Measurements from ENCODE around the gene SMYD3. TPM values are rescaled to one million over a fixed set of nuclear protein-coding genes. Genes with fewer than 3 reads are reported as not detected.

SMYD3 gene
- total RNA-seq, 1 donor from 2014 or later: 20.8 TPM

DNA sequence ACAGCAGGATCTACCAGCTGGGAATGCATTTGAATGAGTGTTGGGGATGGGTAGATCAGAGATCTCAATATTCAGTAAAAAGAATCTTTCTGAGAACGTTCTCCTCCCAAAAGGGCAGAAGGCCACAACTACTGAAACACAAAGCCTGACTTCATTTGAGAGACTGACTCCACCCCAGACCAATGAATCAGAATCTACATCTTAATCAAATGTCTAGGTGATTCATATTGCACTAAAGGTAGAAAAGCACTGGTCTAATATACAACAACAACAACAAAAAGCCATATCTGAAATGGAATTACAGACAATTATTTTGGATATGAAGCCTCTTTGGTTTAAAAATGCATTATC lies 123.9 kb downstream of the SMYD3 start:
- no peak overlapping the region for H3K4me3 Mint-ChIP-seq
- intact Hi-C loops (cut with micrococcal nuclease): no loop called here
- H3K27me3 Mint-ChIP-seq: no peaks in the 10 kb centered on the region
- TF ChIP-seq, protein P1, sequence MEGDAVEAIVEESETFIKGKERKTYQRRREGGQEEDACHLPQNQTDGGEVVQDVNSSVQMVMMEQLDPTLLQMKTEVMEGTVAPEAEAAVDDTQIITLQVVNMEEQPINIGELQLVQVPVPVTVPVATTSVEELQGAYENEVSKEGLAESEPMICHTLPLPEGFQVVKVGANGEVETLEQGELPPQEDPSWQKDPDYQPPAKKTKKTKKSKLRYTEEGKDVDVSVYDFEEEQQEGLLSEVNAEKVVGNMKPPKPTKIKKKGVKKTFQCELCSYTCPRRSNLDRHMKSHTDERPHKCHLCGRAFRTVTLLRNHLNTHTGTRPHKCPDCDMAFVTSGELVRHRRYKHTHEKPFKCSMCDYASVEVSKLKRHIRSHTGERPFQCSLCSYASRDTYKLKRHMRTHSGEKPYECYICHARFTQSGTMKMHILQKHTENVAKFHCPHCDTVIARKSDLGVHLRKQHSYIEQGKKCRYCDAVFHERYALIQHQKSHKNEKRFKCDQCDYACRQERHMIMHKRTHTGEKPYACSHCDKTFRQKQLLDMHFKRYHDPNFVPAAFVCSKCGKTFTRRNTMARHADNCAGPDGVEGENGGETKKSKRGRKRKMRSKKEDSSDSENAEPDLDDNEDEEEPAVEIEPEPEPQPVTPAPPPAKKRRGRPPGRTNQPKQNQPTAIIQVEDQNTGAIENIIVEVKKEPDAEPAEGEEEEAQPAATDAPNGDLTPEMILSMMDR (IDR thresholded peaks at IDR 0.05): no peak
- no peaks in the 10 kb centered on the region for H3K9me3 Mint-ChIP-seq
- H3K27ac Mint-ChIP-seq: no peak overlapping the region
- H3K36me3 Mint-ChIP-seq (ENCODE audit: low read depth): no peaks in the 10 kb centered on the region
- peaks cover 5% of the 10 kb centered on the region for H3K4me1 Mint-ChIP-seq
- CTCF ChIA-PET: no interaction called here
- DNase-seq (no peak), ATAC-seq (ENCODE audit: low read depth) (no peak)
- POLR2A ChIA-PET: no interaction called here

DNA sequence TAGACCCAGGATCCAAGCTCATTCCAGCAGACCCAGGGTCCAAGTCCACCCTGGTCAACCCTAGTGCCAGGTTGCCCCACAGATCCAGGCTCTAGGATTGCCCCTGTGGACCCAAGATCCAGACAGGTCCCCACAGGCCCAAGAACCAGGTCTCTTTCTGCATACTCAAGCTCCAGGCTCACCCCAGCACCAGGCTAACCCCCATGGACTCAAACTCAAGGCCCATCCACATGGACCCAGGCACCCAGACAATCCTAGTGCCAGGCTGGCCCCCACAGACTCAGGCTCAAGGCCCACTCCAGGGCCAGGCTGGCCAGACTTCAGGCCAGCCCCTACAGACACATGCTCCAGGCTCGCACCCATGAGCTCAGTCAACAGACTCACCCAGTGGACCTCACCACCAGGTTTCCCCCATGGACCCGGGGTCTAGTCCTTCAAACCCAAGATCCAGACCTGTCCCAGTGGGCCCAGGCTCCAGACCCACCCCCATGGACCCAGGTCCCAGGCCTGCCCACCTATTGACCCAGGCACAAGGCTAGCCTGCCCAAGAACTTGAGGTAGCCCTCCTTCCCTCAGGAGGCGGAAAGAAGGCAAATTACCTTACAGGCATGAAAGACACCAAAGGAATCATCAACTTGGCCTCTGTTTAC lies 124.4 kb downstream of the SMYD3 start:
- DNase-seq: no peak
- Mint-ChIP-seq H3K27me3 (no peaks in the 10 kb centered on the region), H3K4me3 (no peak overlapping the region)

DNA sequence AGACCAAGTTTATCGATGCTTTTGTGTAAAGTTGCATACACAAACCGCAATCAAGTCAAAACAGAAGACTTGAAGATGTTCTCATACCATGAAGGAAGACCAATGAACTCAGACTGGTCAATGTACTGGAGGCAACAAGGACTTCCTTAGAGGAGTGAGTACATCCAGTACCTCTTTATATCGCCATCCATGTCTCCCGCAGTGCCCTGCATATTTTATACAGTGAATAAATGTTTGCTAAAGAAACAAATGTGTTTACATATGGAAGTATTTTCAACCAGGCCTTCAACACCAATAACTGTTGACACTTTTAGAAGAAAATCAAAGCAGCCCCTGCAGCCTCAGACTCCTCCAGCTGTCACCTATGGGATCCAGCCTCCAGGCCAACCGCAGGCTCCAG lies 125.6 kb downstream of the SMYD3 start:
- Mint-ChIP-seq H3K36me3 (ENCODE audit: low read depth) (no peaks in the 10 kb centered on the region), H3K27me3 (no peaks in the 10 kb centered on the region), H3K4me1 (peaks cover 5% of the 10 kb centered on the region), H3K27ac (no peak overlapping the region), H3K4me3 (no peak overlapping the region), H3K9me3 (no peaks in the 10 kb centered on the region)
- ATAC-seq (ENCODE audit: low read depth) (no peak), DNase-seq (no peak)
- TF ChIP-seq, protein P1 (IDR thresholded peaks at IDR 0.05): no peak
- ChIA-PET CTCF (no interaction called here), POLR2A (no interaction called here)
- intact Hi-C loops (cut with micrococcal nuclease): no loop called here

More for the DNA sequence above, 124.4 kb downstream of the SMYD3 start:
- TF ChIP-seq, protein P1 (IDR thresholded peaks at IDR 0.05): no peak
- no peak for ATAC-seq (ENCODE audit: low read depth)
- H3K36me3 Mint-ChIP-seq (ENCODE audit: low read depth): no peaks in the 10 kb centered on the region
- H3K9me3 Mint-ChIP-seq: no peaks in the 10 kb centered on the region
- H3K4me1 Mint-ChIP-seq: peaks cover 5% of the 10 kb centered on the region
- intact Hi-C loops (cut with micrococcal nuclease): no loop called here
- H3K27ac Mint-ChIP-seq: no peak overlapping the region
- POLR2A ChIA-PET: no interaction called here
- CTCF ChIA-PET: no interaction called here

DNA sequence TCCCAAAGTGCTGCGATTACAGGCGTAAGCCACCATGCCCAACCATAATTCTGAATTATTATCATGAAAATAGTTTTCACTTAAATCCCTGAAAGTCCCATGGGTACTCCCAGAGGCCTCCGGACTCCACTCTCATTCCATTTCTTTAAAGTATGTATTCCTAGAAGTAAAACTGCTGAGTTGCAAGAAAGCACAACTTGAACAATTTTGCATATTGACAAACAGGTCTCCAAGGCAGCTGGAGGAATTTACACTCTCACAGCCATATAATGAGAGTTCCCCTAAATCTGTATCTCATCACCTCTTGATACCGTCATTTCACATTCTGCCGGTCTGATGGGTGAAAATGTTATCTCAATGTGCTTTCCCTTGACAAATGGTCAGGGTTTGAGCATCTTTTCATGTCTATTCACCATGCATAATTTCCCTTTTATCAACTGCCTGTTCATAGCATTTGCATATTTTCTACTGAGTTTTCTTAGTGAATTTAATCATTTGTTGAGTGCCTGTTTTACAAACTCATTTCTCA lies 129.4 kb downstream of the SMYD3 start:
- TF ChIP-seq, protein P1 (IDR thresholded peaks at IDR 0.05): no peak
- CTCF ChIA-PET: no interaction called here
- intact Hi-C loops (cut with micrococcal nuclease): no loop called here
- H3K27me3 Mint-ChIP-seq: no peaks in the 10 kb centered on the region
- H3K4me1 Mint-ChIP-seq: no peaks in the 10 kb centered on the region
- no peaks in the 10 kb centered on the region for H3K36me3 Mint-ChIP-seq (ENCODE audit: low read depth)
- no peak overlapping the region for H3K27ac Mint-ChIP-seq
- H3K9me3 Mint-ChIP-seq: no peaks in the 10 kb centered on the region
- ATAC-seq (ENCODE audit: low read depth) (no peak), DNase-seq (no peak)
- POLR2A ChIA-PET: no interaction called here
- H3K4me3 Mint-ChIP-seq: no peak overlapping the region

DNA sequence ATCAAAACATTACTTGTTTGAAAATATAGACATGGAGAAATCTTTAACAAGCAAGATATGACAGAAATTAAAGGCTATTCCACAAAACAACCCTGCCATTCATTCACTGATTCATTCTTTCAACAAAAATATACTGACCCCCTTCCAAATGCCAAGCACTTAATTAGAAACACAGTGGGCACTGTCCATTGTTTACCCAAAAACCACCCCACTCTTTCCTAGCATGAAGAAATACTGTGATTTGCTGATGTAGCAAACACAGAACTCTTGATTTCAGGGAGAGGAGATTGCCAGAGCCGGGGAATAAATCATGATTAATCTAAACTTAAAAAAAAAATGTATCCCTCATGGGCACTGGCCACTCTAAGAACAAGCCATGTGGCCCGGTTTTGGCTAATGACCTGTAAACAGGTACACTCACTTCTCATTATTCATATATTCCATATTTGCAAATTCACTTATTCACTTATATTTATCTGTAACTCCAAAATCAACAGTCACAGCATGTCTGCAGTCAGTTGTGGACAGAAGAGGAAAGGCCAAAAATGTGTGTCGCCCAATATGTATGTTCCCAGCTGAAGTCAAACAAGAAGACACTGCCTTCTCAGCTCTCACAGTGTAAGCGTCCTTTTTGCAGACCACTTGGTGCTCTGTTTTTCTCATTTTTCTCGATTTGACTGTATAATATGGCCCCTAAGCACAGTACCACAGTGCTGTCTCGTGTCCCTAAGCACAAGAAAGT lies 133.1 kb downstream of the SMYD3 start:
- ChIA-PET POLR2A (no interaction called here), CTCF (no interaction called here)
- intact Hi-C loops (cut with micrococcal nuclease): no loop called here
- Mint-ChIP-seq H3K4me1 (peaks cover 3% of the 10 kb centered on the region), H3K9me3 (no peaks in the 10 kb centered on the region), H3K27me3 (no peaks in the 10 kb centered on the region), H3K27ac (no peak overlapping the region), H3K4me3 (no peak overlapping the region), H3K36me3 (ENCODE audit: low read depth) (no peaks in the 10 kb centered on the region)
- ATAC-seq (ENCODE audit: low read depth): no peak
- DNase-seq: no peak
- TF ChIP-seq, protein P1 (IDR thresholded peaks at IDR 0.05): no peak
